Lung (tissue), 12 donors: Measurements from ENCODE around the gene TMED3. TPM values are rescaled to one million over a fixed set of nuclear protein-coding genes. Genes with fewer than 3 reads are reported as not detected.

ENCODE experiments used
- ATAC-seq: fragments of 200-7000 bp; cut with Tn5 transposase; one replicate; pipeline ENCODE4 v1.9.1; 2020; ENCODE audit warnings: moderate number of reproducible peaks; ENCODE audit not compliant: insufficient read depth, low FRiP score
- DNase-seq, 3 donors: peaks; one replicate each; pipeline ENCODE4 v3.0.0-alpha.2; 2013 to 2017
- H3K27ac ChIP-seq, 2 donors: one replicate each; pipeline ENCODE4 v1.5.1; 2013; ENCODE audit warnings: mild to moderate bottlenecking in 2 of 2, moderate library complexity in 2 of 2, control low read depth in 1 of 2, inconsistent platforms in 1 of 2, low read depth in 1 of 2, low read length in 1 of 2
- H3K27me3 ChIP-seq, 3 donors: one replicate each; pipeline ENCODE4 v1.5.1; 2013; ENCODE audit warnings: low read length in 2 of 3; ENCODE audit not compliant: control insufficient read depth in 3 of 3, insufficient read depth in 3 of 3
- H3K36me3 ChIP-seq, 4 donors: one replicate each; pipeline ENCODE4 v1.5.1; 2013; ENCODE audit warnings: low read length in 4 of 4, mild to moderate bottlenecking in 1 of 4, moderate library complexity in 1 of 4; ENCODE audit not compliant: control insufficient read depth in 4 of 4, insufficient read depth in 4 of 4
- H3K4me1 ChIP-seq, 5 donors: one replicate each; pipeline ENCODE4 v1.5.1; 2013; ENCODE audit warnings: low read length in 5 of 5, mild to moderate bottlenecking in 2 of 5, moderate library complexity in 1 of 5; ENCODE audit not compliant: control insufficient read depth in 5 of 5, insufficient read depth in 5 of 5
- H3K4me3 ChIP-seq: one replicate; pipeline ENCODE4 v1.5.1; 2013; ENCODE audit warnings: mild to moderate bottlenecking, control low read depth, moderate library complexity
- H3K9ac ChIP-seq, 2 donors: one replicate each; pipeline ENCODE4 v1.5.1; 2013; ENCODE audit warnings: low read length in 2 of 2, control low read depth in 1 of 2; ENCODE audit not compliant: insufficient read depth in 1 of 2
- H3K9me3 ChIP-seq, 4 donors: one replicate each; pipeline ENCODE4 v1.5.1; 2013; ENCODE audit warnings: low read length in 3 of 4, mild to moderate bottlenecking in 1 of 4, moderate library complexity in 1 of 4; ENCODE audit not compliant: control insufficient read depth in 4 of 4, insufficient read depth in 3 of 4
- WGBS, 2 donors: extraction: QIAGEN DNeasy Blood & Tissue Kit; methylation state at CpG; one replicate each; pipeline ENCODE4 v1.1.7; 2013; 5-methylcytosine and 5-hydroxymethylcytosine counted together
- polyA plus RNA-seq, 2 donors: library from polyadenylated mRNA; stranded (reverse); fragments of 200-250 nt; gene quantifications; one replicate each; pipeline ENCODE4 v1.2.1, GENCODE V29; 2013
- total RNA-seq, 2 donors: library from RNA; depleted of rRNA in 1 of 2; stranded (reverse); fragments of >200 nt in 1 of 2; gene quantifications; one replicate each; pipeline ENCODE4 v1.2.1, GENCODE V29; 2014 to 2021
- TF ChIP-seq, protein P1 (sequence below): IDR thresholded peaks from 2 replicates; pipeline ENCODE4 v1.5.1; 2012; ENCODE audit warnings: mild to moderate bottlenecking; ENCODE audit errors: control extremely low read depth, extremely low read depth
- donor health status: control.
- donor health status: control.
- donor health status: Bipolar disorder and iron deficiency.
- donor health status: healthy.
- donor health status: DM: yes; HTN: yes; CAD: no.

The TMED3 gene
- total and polyA plus RNA-seq, 4 donors, result 45.2 to 88.2 (median 68.9) TPM

DNA sequence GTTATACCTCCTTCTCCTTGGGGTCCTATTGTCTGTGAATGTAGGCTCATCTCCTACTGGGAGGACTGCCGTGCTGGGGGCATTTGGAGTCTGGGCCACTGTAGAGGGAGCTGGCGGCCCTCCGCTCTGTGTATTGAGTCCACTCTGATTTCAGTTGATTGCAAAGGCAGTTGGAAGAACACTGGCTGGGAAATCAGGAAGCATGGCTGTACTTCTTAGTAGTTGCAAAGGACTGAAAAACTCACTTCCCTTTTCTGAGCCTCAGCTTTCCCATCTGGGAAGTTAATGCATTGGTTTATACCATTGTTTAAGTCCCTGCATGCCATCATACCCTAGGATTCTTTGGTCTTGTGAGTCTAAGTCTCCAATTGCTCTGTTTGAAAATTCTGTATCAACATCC lies 46.7 kb downstream of the TMED3 start:
- WGBS, 2 donors, result 72 to 87% methylated on average over 3 of the region's 3 CpGs
- Histone ChIP-seq H3K4me1 (peaks cover 0 to 2% (median 0%) of the 10 kb centered on the region in 5 donors), H3K9me3 (no peaks in the 10 kb centered on the region), H3K27ac (no peak overlapping the region), H3K4me3 (no peak overlapping the region), H3K27me3 (no peaks in the 10 kb centered on the region), H3K9ac (no peak overlapping the region), H3K36me3 (no peaks in the 10 kb centered on the region)
- ATAC-seq (no peak), DNase-seq (no peak)
- TF ChIP-seq, protein P1, sequence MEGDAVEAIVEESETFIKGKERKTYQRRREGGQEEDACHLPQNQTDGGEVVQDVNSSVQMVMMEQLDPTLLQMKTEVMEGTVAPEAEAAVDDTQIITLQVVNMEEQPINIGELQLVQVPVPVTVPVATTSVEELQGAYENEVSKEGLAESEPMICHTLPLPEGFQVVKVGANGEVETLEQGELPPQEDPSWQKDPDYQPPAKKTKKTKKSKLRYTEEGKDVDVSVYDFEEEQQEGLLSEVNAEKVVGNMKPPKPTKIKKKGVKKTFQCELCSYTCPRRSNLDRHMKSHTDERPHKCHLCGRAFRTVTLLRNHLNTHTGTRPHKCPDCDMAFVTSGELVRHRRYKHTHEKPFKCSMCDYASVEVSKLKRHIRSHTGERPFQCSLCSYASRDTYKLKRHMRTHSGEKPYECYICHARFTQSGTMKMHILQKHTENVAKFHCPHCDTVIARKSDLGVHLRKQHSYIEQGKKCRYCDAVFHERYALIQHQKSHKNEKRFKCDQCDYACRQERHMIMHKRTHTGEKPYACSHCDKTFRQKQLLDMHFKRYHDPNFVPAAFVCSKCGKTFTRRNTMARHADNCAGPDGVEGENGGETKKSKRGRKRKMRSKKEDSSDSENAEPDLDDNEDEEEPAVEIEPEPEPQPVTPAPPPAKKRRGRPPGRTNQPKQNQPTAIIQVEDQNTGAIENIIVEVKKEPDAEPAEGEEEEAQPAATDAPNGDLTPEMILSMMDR, result no peak

DNA sequence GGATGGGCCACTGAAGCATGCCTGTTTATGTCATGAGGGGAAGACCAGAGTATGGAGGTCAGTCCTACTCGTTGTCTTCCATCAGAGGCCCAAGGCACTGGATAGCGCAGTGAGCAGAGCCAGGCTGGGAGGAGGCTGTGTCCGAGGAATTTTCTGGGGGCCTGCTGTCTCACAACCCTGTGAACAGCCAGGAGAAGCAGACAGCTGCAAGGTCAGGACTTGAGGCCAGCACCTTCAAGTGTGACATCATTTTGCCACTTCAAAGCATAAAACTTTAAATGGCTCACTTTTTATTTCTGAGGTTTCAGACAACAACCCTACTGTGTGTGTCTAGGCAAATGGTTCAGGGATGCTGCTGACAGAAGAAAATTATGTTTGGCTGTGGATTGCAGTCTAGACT lies 47.2 kb downstream of the TMED3 start:
- WGBS, 2 donors, result 66 to 68% methylated on average over 3 of the region's 3 CpGs
- no peak overlapping the region for H3K9ac ChIP-seq
- no peaks in the 10 kb centered on the region for H3K36me3 ChIP-seq

DNA sequence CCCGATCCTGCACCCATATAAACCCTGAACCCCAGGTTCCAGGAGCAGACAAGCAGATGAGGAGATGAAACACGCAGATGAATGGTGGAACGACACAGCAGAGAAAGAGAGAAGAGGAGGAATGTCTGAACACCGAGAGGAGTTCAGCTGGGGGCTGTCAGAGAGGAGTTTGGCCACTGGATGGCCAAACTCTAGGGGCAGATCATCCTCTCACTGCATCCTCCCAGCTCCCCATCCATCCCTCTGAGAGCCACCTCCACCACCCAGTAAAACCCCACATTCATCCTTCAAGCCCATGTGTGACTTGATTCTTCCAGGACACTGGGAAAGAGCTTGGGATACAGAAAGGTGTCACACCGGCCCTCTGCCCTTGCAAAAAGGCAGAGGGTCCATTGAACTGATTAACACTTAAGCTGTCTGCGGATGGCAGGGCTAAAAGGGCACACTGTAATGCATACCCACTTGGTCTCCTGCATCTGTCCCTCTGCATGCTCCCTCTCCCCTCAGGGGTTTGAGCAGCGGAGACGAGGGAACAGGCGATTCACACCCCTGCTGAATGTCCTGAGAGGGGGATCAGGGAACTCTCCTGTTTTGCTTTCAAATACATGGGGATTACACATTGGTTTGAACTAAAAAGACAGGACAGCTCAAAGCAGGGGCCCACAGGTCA lies 53.8 kb downstream of the TMED3 start:
- Histone ChIP-seq H3K9ac (no peak overlapping the region), H3K27me3 (peaks cover 0 to 15% (median 0%) of the 10 kb centered on the region in 3 donors), H3K36me3 (no peaks in the 10 kb centered on the region), H3K4me1 (peaks cover 0 to 7% (median 0%) of the 10 kb centered on the region in 5 donors), H3K9me3 (no peaks in the 10 kb centered on the region), H3K27ac (no peak overlapping the region), H3K4me3 (no peak overlapping the region)
- TF ChIP-seq, protein P1, result no peak
- DNase-seq (no peak), ATAC-seq (no peak)
- 91 to 93% methylated on average over 9 of the region's 9 CpGs for WGBS, 2 donors

More for the DNA sequence above, 47.2 kb downstream of the TMED3 start:
- DNase-seq, result no peak
- Histone ChIP-seq H3K4me1 (peaks cover 0 to 2% (median 0%) of the 10 kb centered on the region in 5 donors), H3K27me3 (no peaks in the 10 kb centered on the region), H3K9me3 (no peaks in the 10 kb centered on the region), H3K27ac (no peak overlapping the region), H3K4me3 (no peak overlapping the region)
- no peak for ATAC-seq
- TF ChIP-seq, protein P1, result no peak
